Stimulated activated CD4-positive, alpha-beta T cell treated with anti-CD3 and anti-CD28 coated beads, Interleukin-1b, Interleukin-23, amount 100 ng/mL, for 48 hours (primary cell): ENCODE results near the gene ACTN4.
"Not testable (repeated sequence)": the region's sequence is repeated elsewhere in the genome, so short reads cannot be mapped to it uniquely, and the experiment has no call there.

ENCODE experiments used
- DNase-seq: peaks from one replicate; pipeline ENCODE4 v3.0.0-alpha.2; 2020

The ACTN4 gene

GRCh38 chr19:38742906-38743305, 95.5 kb downstream of the ACTN4 start:
- no peak for DNase-seq

- DNase-seq, result no peak
Measured at GRCh38 chr19:38743394-38744297, 96.2 kb downstream of the ACTN4 start.

- DNase-seq, result no peak
Measured at GRCh38 chr19:38744298-38744681, 96.8 kb downstream of the ACTN4 start, which contains the start of gene CAPN12. Gene CAPN12, minus strand, starts transcription at chr19:38744474. Its CDS starts 309 bp downstream, at chr19:38744165.

GRCh38 chr19:38744874-38745273, 97.4 kb downstream of the ACTN4 start:
- no peak for DNase-seq

- DNase-seq, result no peak
Measured at GRCh38 chr19:38745316-38745715, 97.9 kb downstream of the ACTN4 start.

GRCh38 chr19:38753783-38754182, 106.3 kb downstream of the ACTN4 start:
- DNase-seq, result not testable (repeated sequence)

- not testable (repeated sequence) for DNase-seq
Measured at GRCh38 chr19:38754196-38754595, 106.7 kb downstream of the ACTN4 start.

GRCh38 chr19:38759590-38760003, 112.1 kb downstream of the ACTN4 start:
- DNase-seq, result no peak

- not testable (repeated sequence) for DNase-seq
Measured at GRCh38 chr19:38760805-38761517, 113.5 kb downstream of the ACTN4 start.

GRCh38 chr19:38761884-38762389, 114.5 kb downstream of the ACTN4 start:
- DNase-seq, result not testable (repeated sequence)

- DNase-seq, result no peak
Measured at GRCh38 chr19:38763795-38764220, 116.4 kb downstream of the ACTN4 start.

GRCh38 chr19:38765214-38765613, 117.8 kb downstream of the ACTN4 start:
- no peak for DNase-seq

GRCh38 chr19:38766276-38767047, 119.0 kb downstream of the ACTN4 start:
- no peak for DNase-seq

- peak; percentile 88 for DNase-seq
Measured at GRCh38 chr19:38769635-38770211, 122.3 kb downstream of the ACTN4 start.

- not testable (repeated sequence) for DNase-seq
Measured at GRCh38 chr19:38770228-38770948, 122.9 kb downstream of the ACTN4 start.

GRCh38 chr19:38770949-38771275, 123.5 kb downstream of the ACTN4 start:
- DNase-seq, result not testable (repeated sequence)

GRCh38 chr19:38771569-38771968, 124.1 kb downstream of the ACTN4 start:
- not testable (repeated sequence) for DNase-seq

- no peak for DNase-seq
Measured at GRCh38 chr19:38773469-38774177, 126.2 kb downstream of the ACTN4 start, which contains the start of gene LGALS7. Gene LGALS7, minus strand, starts transcription at chr19:38773517. Its CDS starts 25 bp downstream, at chr19:38773492.

GRCh38 chr19:38774181-38774950, 126.9 kb downstream of the ACTN4 start:
- no peak for DNase-seq

GRCh38 chr19:38778733-38779132, 131.3 kb downstream of the ACTN4 start:
- DNase-seq, result no peak
